ENCODE data around the gene CYFIP2.
"Not testable (repeated sequence)": the region's sequence is repeated elsewhere in the genome, so short reads cannot be mapped to it uniquely, and the experiment has no call there.

CYFIP2 gene

GRCh38 chr5:157244704-157245103 is 21.2 kb upstream of the CYFIP2 start:
- not testable (repeated sequence) for H4K12ac ChIP-seq (ENCODE audit: low read depth, low read length); H3K4me1 ChIP-seq (ENCODE audit: control insufficient read depth in 1 of 2, insufficient read depth in 2 of 2, low read length in 2 of 2); H2BK12ac ChIP-seq (ENCODE audit: low read length); H4K8ac ChIP-seq (ENCODE audit: low read depth, low read length); H3K27ac ChIP-seq (ENCODE audit: low read depth, low read length); H4K91ac ChIP-seq (ENCODE audit: low read depth, low read length); H3K4me3 ChIP-seq (ENCODE audit: low read depth, low read length); H2BK5ac ChIP-seq (ENCODE audit: low read depth, low read length, poor library complexity); H3K9ac ChIP-seq (ENCODE audit: low read length); H3K36me3 ChIP-seq (ENCODE audit: control insufficient read depth in 1 of 2, insufficient read depth in 2 of 2, low read length in 2 of 2); H3K18ac ChIP-seq (ENCODE audit: low read length); H3K4me2 ChIP-seq (ENCODE audit: low read length); H3K79me2 ChIP-seq (ENCODE audit: control insufficient read depth, insufficient read depth, low read length, poor library complexity); H2AK5ac ChIP-seq (ENCODE audit: low read length); DNase-seq; H3K27me3 ChIP-seq (ENCODE audit: insufficient read depth, low read length); H3K14ac ChIP-seq (ENCODE audit: low read length); H2AFZ ChIP-seq (ENCODE audit: insufficient read depth, low read length, poor library complexity); H2BK120ac ChIP-seq (ENCODE audit: insufficient read depth, low read length, poor library complexity); H3K79me1 ChIP-seq (ENCODE audit: low read length); H3K9me3 ChIP-seq (ENCODE audit: insufficient read depth, low read depth, low read length); H3K23ac ChIP-seq (ENCODE audit: low read length); H3K4ac ChIP-seq (ENCODE audit: low read depth, low read length)
- WGBS (ENCODE audit: extremely low coverage, insufficient coverage, insufficient read length): no CpG with 5 or more reads among the region's 7 CpGs

GRCh38 chr5:157245476-157245875 is 20.4 kb upstream of the CYFIP2 start:
- Histone ChIP-seq H2BK120ac (ENCODE audit: insufficient read depth, low read length, poor library complexity) (no peak overlapping the region), H3K14ac (ENCODE audit: low read length) (no peak overlapping the region), H3K79me1 (ENCODE audit: low read length) (no peaks in the 10 kb centered on the region), H3K36me3 (ENCODE audit: control insufficient read depth in 1 of 2, insufficient read depth in 2 of 2, low read length in 2 of 2) (no peaks in the 10 kb centered on the region), H3K27ac (ENCODE audit: low read depth, low read length) (no peak overlapping the region), H3K9me3 (ENCODE audit: insufficient read depth, low read depth, low read length) (no peaks in the 10 kb centered on the region), H3K4me1 (ENCODE audit: control insufficient read depth in 1 of 2, insufficient read depth in 2 of 2, low read length in 2 of 2) (no peaks in the 10 kb centered on the region), H4K12ac (ENCODE audit: low read depth, low read length) (no peak overlapping the region), H2AFZ (ENCODE audit: insufficient read depth, low read length, poor library complexity) (no peak overlapping the region), H3K4ac (ENCODE audit: low read depth, low read length) (no peak overlapping the region), H2BK12ac (ENCODE audit: low read length) (no peak overlapping the region), H2BK5ac (ENCODE audit: low read depth, low read length, poor library complexity) (no peak overlapping the region), H3K79me2 (ENCODE audit: control insufficient read depth, insufficient read depth, low read length, poor library complexity) (no peaks in the 10 kb centered on the region), H3K23ac (ENCODE audit: low read length) (no peak overlapping the region), H3K4me2 (ENCODE audit: low read length) (no peak overlapping the region), H3K4me3 (ENCODE audit: low read depth, low read length) (no peak overlapping the region), H3K27me3 (ENCODE audit: insufficient read depth, low read length) (no peaks in the 10 kb centered on the region), H3K18ac (ENCODE audit: low read length) (no peak overlapping the region), H4K8ac (ENCODE audit: low read depth, low read length) (no peak overlapping the region), H4K91ac (ENCODE audit: low read depth, low read length) (no peak overlapping the region), H2AK5ac (ENCODE audit: low read length) (no peak overlapping the region), H3K9ac (ENCODE audit: low read length) (no peak overlapping the region)
- DNase-seq: peak in 1 of 2 donors; percentile 15
- WGBS (ENCODE audit: extremely low coverage, insufficient coverage, insufficient read length): no CpG with 5 or more reads among the region's 4 CpGs

DNA sequence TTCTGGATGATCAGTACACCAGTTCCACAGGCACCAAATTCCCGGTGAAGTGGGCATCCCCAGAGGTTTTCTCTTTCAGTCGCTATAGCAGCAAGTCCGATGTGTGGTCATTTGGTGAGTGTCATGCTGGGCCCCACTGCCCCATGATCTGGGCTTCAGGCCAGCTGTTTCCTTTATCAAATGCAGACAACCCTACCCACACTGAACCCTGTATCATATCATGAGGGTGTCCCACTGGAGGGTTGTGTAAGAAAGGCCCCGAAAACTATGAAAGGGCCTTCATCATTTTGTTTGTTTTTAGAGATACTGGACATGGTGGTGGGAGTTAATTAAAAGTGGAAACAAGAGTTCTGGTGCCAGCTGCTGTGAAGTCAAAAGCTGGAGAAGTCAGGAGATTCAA is 20.0 kb upstream of the CYFIP2 start:
- no peak overlapping the region for H2BK12ac ChIP-seq (ENCODE audit: low read length)
- H3K23ac ChIP-seq (ENCODE audit: low read length): no peak overlapping the region
- H2AFZ ChIP-seq (ENCODE audit: insufficient read depth, low read length, poor library complexity): no peak overlapping the region
- no peak overlapping the region for H4K91ac ChIP-seq (ENCODE audit: low read depth, low read length)
- H3K4me2 ChIP-seq (ENCODE audit: low read length): no peak overlapping the region
- H2BK120ac ChIP-seq (ENCODE audit: insufficient read depth, low read length, poor library complexity): no peak overlapping the region
- no peaks in the 10 kb centered on the region for H3K36me3 ChIP-seq (ENCODE audit: control insufficient read depth in 1 of 2, insufficient read depth in 2 of 2, low read length in 2 of 2)
- no peak overlapping the region for H3K9ac ChIP-seq (ENCODE audit: low read length)
- no peaks in the 10 kb centered on the region for H3K27me3 ChIP-seq (ENCODE audit: insufficient read depth, low read length)
- no peaks in the 10 kb centered on the region for H3K79me2 ChIP-seq (ENCODE audit: control insufficient read depth, insufficient read depth, low read length, poor library complexity)
- no peak overlapping the region for H3K18ac ChIP-seq (ENCODE audit: low read length)
- WGBS (ENCODE audit: extremely low coverage, insufficient coverage, insufficient read length): no CpG with 5 or more reads among the region's 4 CpGs
- no peak overlapping the region for H3K27ac ChIP-seq (ENCODE audit: low read depth, low read length)
- no peak overlapping the region for H2BK5ac ChIP-seq (ENCODE audit: low read depth, low read length, poor library complexity)
- no peak overlapping the region for H4K12ac ChIP-seq (ENCODE audit: low read depth, low read length)
- no peak overlapping the region for H3K14ac ChIP-seq (ENCODE audit: low read length)
- H3K4me1 ChIP-seq (ENCODE audit: control insufficient read depth in 1 of 2, insufficient read depth in 2 of 2, low read length in 2 of 2): no peaks in the 10 kb centered on the region
- no peak for DNase-seq
- H4K8ac ChIP-seq (ENCODE audit: low read depth, low read length): no peak overlapping the region
- no peaks in the 10 kb centered on the region for H3K9me3 ChIP-seq (ENCODE audit: insufficient read depth, low read depth, low read length)
- H3K4me3 ChIP-seq (ENCODE audit: low read depth, low read length): no peak overlapping the region
- H3K4ac ChIP-seq (ENCODE audit: low read depth, low read length): no peak overlapping the region
- no peak overlapping the region for H2AK5ac ChIP-seq (ENCODE audit: low read length)
- H3K79me1 ChIP-seq (ENCODE audit: low read length): no peaks in the 10 kb centered on the region

GRCh38 chr5:157247267-157247666 is 18.7 kb upstream of the CYFIP2 start:
- Histone ChIP-seq H2BK12ac (ENCODE audit: low read length) (no peak overlapping the region), H2BK5ac (ENCODE audit: low read depth, low read length, poor library complexity) (no peak overlapping the region), H3K18ac (ENCODE audit: low read length) (no peak overlapping the region), H4K8ac (ENCODE audit: low read depth, low read length) (no peak overlapping the region), H4K12ac (ENCODE audit: low read depth, low read length) (no peak overlapping the region), H3K4ac (ENCODE audit: low read depth, low read length) (no peak overlapping the region), H3K27ac (ENCODE audit: low read depth, low read length) (no peak overlapping the region), H2AFZ (ENCODE audit: insufficient read depth, low read length, poor library complexity) (no peak overlapping the region), H3K9ac (ENCODE audit: low read length) (no peak overlapping the region), H3K14ac (ENCODE audit: low read length) (no peak overlapping the region), H3K27me3 (ENCODE audit: insufficient read depth, low read length) (no peaks in the 10 kb centered on the region), H3K4me1 (ENCODE audit: control insufficient read depth in 1 of 2, insufficient read depth in 2 of 2, low read length in 2 of 2) (no peaks in the 10 kb centered on the region), H2AK5ac (ENCODE audit: low read length) (no peak overlapping the region), H3K4me3 (ENCODE audit: low read depth, low read length) (no peak overlapping the region), H4K91ac (ENCODE audit: low read depth, low read length) (no peak overlapping the region), H3K9me3 (ENCODE audit: insufficient read depth, low read depth, low read length) (no peaks in the 10 kb centered on the region), H3K36me3 (ENCODE audit: control insufficient read depth in 1 of 2, insufficient read depth in 2 of 2, low read length in 2 of 2) (no peaks in the 10 kb centered on the region), H2BK120ac (ENCODE audit: insufficient read depth, low read length, poor library complexity) (no peak overlapping the region), H3K79me2 (ENCODE audit: control insufficient read depth, insufficient read depth, low read length, poor library complexity) (no peaks in the 10 kb centered on the region), H3K4me2 (ENCODE audit: low read length) (no peak overlapping the region), H3K79me1 (ENCODE audit: low read length) (no peaks in the 10 kb centered on the region), H3K23ac (ENCODE audit: low read length) (no peak overlapping the region)
- DNase-seq: no peak
